Liver (tissue), 9 donors: ENCODE results near the gene SLX4. TPM values are rescaled to one million over a fixed set of nuclear protein-coding genes. Genes with fewer than 3 reads are reported as not detected.

Experiments used
- DNase-seq: peaks from one replicate; pipeline ENCODE4 v3.0.0-alpha.2; 2017; ENCODE audit warnings: low spot score
- H3K27ac ChIP-seq, 2 donors: one replicate each; pipeline ENCODE4 v1.7.0; 2013; ENCODE audit warnings: inconsistent platforms in 2 of 2, low read length in 2 of 2, control low read depth in 1 of 2, low read depth in 1 of 2, mild to moderate bottlenecking in 1 of 2
- H3K27me3 ChIP-seq, 4 donors: one replicate each; pipeline versions ENCODE4 v1.6.1 to v1.7.0; 2013; ENCODE audit warnings: low read length in 3 of 4, inconsistent platforms in 1 of 4, mild to moderate bottlenecking in 1 of 4, moderate library complexity in 1 of 4; ENCODE audit not compliant: control insufficient read depth in 4 of 4, insufficient read depth in 4 of 4
- H3K36me3 ChIP-seq, 4 donors: one replicate each; pipeline versions ENCODE4 v1.6.1 to v1.7.0; 2013; ENCODE audit warnings: low read length in 3 of 4, mild to moderate bottlenecking in 3 of 4, low read depth in 1 of 4, moderate library complexity in 1 of 4; ENCODE audit not compliant: control insufficient read depth in 4 of 4, insufficient read depth in 3 of 4
- H3K4me1 ChIP-seq, 4 donors: one replicate each; pipeline versions ENCODE4 v1.6.1 to v1.7.0; 2013; ENCODE audit warnings: low read length in 3 of 4, mild to moderate bottlenecking in 3 of 4, moderate library complexity in 1 of 4; ENCODE audit not compliant: control insufficient read depth in 4 of 4, insufficient read depth in 4 of 4
- H3K4me3 ChIP-seq, 3 donors: one replicate each; pipeline versions ENCODE4 v1.6.1 to v1.7.0; 2013; ENCODE audit warnings: low read length in 3 of 3, control low read depth in 1 of 3, low read depth in 1 of 3, mild to moderate bottlenecking in 1 of 3
- H3K9ac ChIP-seq, 2 donors: one replicate each; pipeline ENCODE4 v1.7.0; 2013; ENCODE audit warnings: low read length in 2 of 2, mild to moderate bottlenecking in 2 of 2, moderate library complexity in 2 of 2, control low read depth in 1 of 2, low read depth in 1 of 2
- H3K9me3 ChIP-seq, 4 donors: one replicate each; pipeline versions ENCODE4 v1.6.1 to v1.7.0; 2013; ENCODE audit warnings: low read length in 3 of 4; ENCODE audit not compliant: control insufficient read depth in 4 of 4
- CTCF ChIP-seq: fragments of 150-350 bp; IDR thresholded peaks from 2 replicates; pipeline ENCODE4 v1.5.1; 2017; ENCODE audit warnings: improper control_type of control experiment, low read depth, low read length; ENCODE audit not compliant: missing input control
- FOXA1 ChIP-seq: IDR thresholded peaks from 2 replicates; pipeline ENCODE4 v1.6.1; 2016; ENCODE audit warnings: antibody characterized with exemption
- GABPA ChIP-seq, 2 donors: IDR thresholded peaks in 1 of 2; conservative IDR thresholded peaks in 1 of 2; 2 replicates each; pipeline ENCODE4 v1.6.1; 2016; ENCODE audit warnings: antibody characterized with exemption in 2 of 2, mild to moderate bottlenecking in 1 of 2, moderate library complexity in 1 of 2
- HNF4A ChIP-seq, 2 donors: conservative IDR thresholded peaks; 2 replicates each; pipeline ENCODE4 v1.6.1; 2016; ENCODE audit warnings: antibody characterized with exemption in 2 of 2, mild to moderate bottlenecking in 2 of 2
- JUND ChIP-seq, 2 donors: IDR thresholded peaks; 2 replicates each; pipeline ENCODE4 v1.6.1; 2016; ENCODE audit warnings: antibody characterized with exemption in 2 of 2
- MAX ChIP-seq: IDR thresholded peaks from 2 replicates; pipeline ENCODE4 v1.6.1; 2016; ENCODE audit warnings: antibody characterized with exemption
- NR2F2 ChIP-seq: IDR thresholded peaks from 2 replicates; pipeline ENCODE4 v1.6.1; 2016; ENCODE audit warnings: antibody characterized with exemption
- RAD21 ChIP-seq, 2 donors: IDR thresholded peaks; 2 replicates each; pipeline ENCODE4 v1.6.1; 2016; ENCODE audit warnings: antibody characterized with exemption in 2 of 2, mild to moderate bottlenecking in 2 of 2
- REST ChIP-seq: IDR thresholded peaks from 2 replicates; pipeline ENCODE4 v1.6.1; 2016; ENCODE audit warnings: antibody characterized with exemption, mild to moderate bottlenecking
- RXRA ChIP-seq, 2 donors: IDR thresholded peaks; 2 replicates each; pipeline ENCODE4 v1.6.1; 2017 to 2018; ENCODE audit warnings: antibody characterized with exemption in 2 of 2, mild to moderate bottlenecking in 1 of 2
- SP1 ChIP-seq: IDR thresholded peaks from 2 replicates; pipeline ENCODE4 v1.6.1; 2018; ENCODE audit warnings: antibody characterized with exemption, mild to moderate bottlenecking
- TAF1 ChIP-seq: conservative IDR thresholded peaks from 2 replicates; pipeline ENCODE4 v1.6.1; 2016; ENCODE audit warnings: antibody characterized with exemption, mild to moderate bottlenecking
- YY1 ChIP-seq: IDR thresholded peaks from 2 replicates; pipeline ENCODE4 v1.6.1; 2016; ENCODE audit warnings: antibody characterized with exemption, mild to moderate bottlenecking
- WGBS: extraction: QIAGEN DNeasy Blood & Tissue Kit; methylation state at CpG from one replicate; pipeline ENCODE4 v1.1.7; 2013; 5-methylcytosine and 5-hydroxymethylcytosine counted together
- polyA plus RNA-seq, 2 donors: library from polyadenylated mRNA; stranded (reverse) in 1 of 2; unstranded in 1 of 2; fragments of 200-250 nt in 1 of 2; fragments of >200 nt in 1 of 2; fragmentation: Nextera tagmentation in 1 of 2; extraction: Ambion mirVana in 1 of 2; gene quantifications; one replicate each; pipeline versions ENCODE4 v1.2.1 to v1.2.3, GENCODE V29; 2013 to 2015
- total RNA-seq, 2 donors: library from RNA; depleted of rRNA; stranded (reverse); fragments of >200 nt; gene quantifications; one replicate each; pipeline ENCODE4 v1.2.3, GENCODE V29; 2014
- donor health status: healthy.
- donor health status: healthy.
- donor health status: healthy.
- donor health status: healthy.
- donor health status: healthy.

Gene SLX4
- total and polyA plus RNA-seq, 4 donors = 0.32 to 4.9 (median 1.3) TPM

- TF ChIP-seq CTCF = no peak
- no peak for TF ChIP-seq RXRA (IDR thresholded peaks at IDR 0.05)
- no peak for TF ChIP-seq TAF1
Measured at GRCh38 chr16:3589991-3590701, 21.3 kb downstream of the SLX4 start (continued).

GRCh38 chr16:3589441-3589921 lies 21.9 kb downstream of the SLX4 start:
- H3K4me1 ChIP-seq = no peaks in the 10 kb centered on the region

More at GRCh38 chr16:3589441-3589921, 21.9 kb downstream of the SLX4 start:
- no peaks in the 10 kb centered on the region for H3K9me3 ChIP-seq
- no peak for TF ChIP-seq YY1
- TF ChIP-seq CTCF = no peak
- TF ChIP-seq HNF4A (conservative IDR thresholded peaks at IDR 0.05) = no peak
- no peak for TF ChIP-seq REST
- TF ChIP-seq GABPA (IDR thresholded peaks at IDR 0.05 in 1 of 2, conservative IDR thresholded peaks at IDR 0.05 in 1 of 2) = no peak
- no peak for TF ChIP-seq JUND (IDR thresholded peaks at IDR 0.05)
- TF ChIP-seq FOXA1 = no peak
- TF ChIP-seq MAX = no peak
- TF ChIP-seq NR2F2 = no peak
- TF ChIP-seq RAD21 (IDR thresholded peaks at IDR 0.05) = no peak
- TF ChIP-seq RXRA (IDR thresholded peaks at IDR 0.05) = no peak
- no peak for TF ChIP-seq SP1
- TF ChIP-seq TAF1 = no peak
- H3K4me3 ChIP-seq = no peak overlapping the region
- 90% methylated on average over 27 of the region's 27 CpGs for WGBS
- no peaks in the 10 kb centered on the region for H3K27me3 ChIP-seq
- peaks cover 0 to 2% (median 0%) of the 10 kb centered on the region in 4 donors for H3K36me3 ChIP-seq
- H3K27ac ChIP-seq = no peak overlapping the region
- no peak overlapping the region for H3K9ac ChIP-seq
- DNase-seq = no peak
